Upper lobe of right lung (tissue), 1 donor: ENCODE data around the gene FAM204A. TPM values are rescaled to one million over a fixed set of nuclear protein-coding genes. Genes with fewer than 3 reads are reported as not detected.

Experiments
- ATAC-seq: fragments of 200-7000 bp; cut with Tn5 transposase; one replicate; pipeline ENCODE4 v1.9.1; 2020; ENCODE audit warnings: mild to moderate bottlenecking, moderate library complexity
- DNase-seq: peaks from one replicate; pipeline ENCODE4 v3.0.0-alpha.2; 2020
- H3K27ac ChIP-seq: fragments of 200-600 bp; one replicate; pipeline ENCODE4 v1.8.0; 2022
- H3K27me3 ChIP-seq: fragments of 200-600 bp; one replicate; pipeline ENCODE4 v1.8.0; 2022; ENCODE audit warnings: mild to moderate bottlenecking
- H3K36me3 ChIP-seq: fragments of 200-600 bp; one replicate; pipeline ENCODE4 v1.8.0; 2022
- H3K4me1 ChIP-seq: fragments of 200-600 bp; one replicate; pipeline ENCODE4 v1.8.0; 2022
- H3K4me3 ChIP-seq: fragments of 200-600 bp; one replicate; pipeline ENCODE4 v1.8.0; 2022; ENCODE audit warnings: mild to moderate bottlenecking
- H3K9me3 ChIP-seq: fragments of 200-600 bp; one replicate; pipeline ENCODE4 v1.8.0; 2022
- intact Hi-C: fragments of 100-400 bp; cut with DNase I; formaldehyde crosslinking; loops from one replicate; pipeline ENCODE4 v1.11.0; 2022
- long read RNA-seq: library from polyadenylated mRNA; unstranded; transcript quantifications from one replicate; pipeline ENCODE4 v2.0.0, GENCODE V29; 2021
- total RNA-seq: library from RNA; stranded (reverse); fragmentation: NEBNext Ultra II Directional; extraction: Animal tissue kit (Norgen Biotek cat#: 25700); gene quantifications from one replicate; pipeline ENCODE4 v1.2.1, GENCODE V29; 2021
- TF ChIP-seq, protein P1 (sequence below): fragments of 200-600 bp; IDR thresholded peaks from one replicate; pipeline ENCODE4 v1.8.0; 2022; ENCODE audit warnings: antibody characterized with exemption
- donor health status: DM: no; HTN: yes; CAD: no; lungs with severe emphysema.

The FAM204A gene
- total RNA-seq: 51.0 TPM
- long read RNA-seq, full-length matches to known transcripts: 29 of 34 reads
- long read RNA-seq, partial matches to known transcripts: 1 of 34 reads
- long read RNA-seq, other reads (novel, unspliced or antisense): 4 of 34 reads

GRCh38 chr10:118341791-118342637 lies at the start of gene FAM204A:
Gene FAM204A (minus strand): TSS chr10:118342324. CDS start chr10:118336415, 5,909 bp downstream.
- intact Hi-C loops: no loop called here
- Histone ChIP-seq H3K4me3 (peak within 1 kb of the TSS; percentile 92), H3K4me1 (peaks cover 18% of the 10 kb centered on the region), H3K27ac (peak within 1 kb of the TSS; percentile 84), H3K27me3 (no peaks in the 10 kb centered on the region), H3K9me3 (no peaks in the 10 kb centered on the region), H3K36me3 (no peaks in the 10 kb centered on the region)
- TF ChIP-seq, protein P1, sequence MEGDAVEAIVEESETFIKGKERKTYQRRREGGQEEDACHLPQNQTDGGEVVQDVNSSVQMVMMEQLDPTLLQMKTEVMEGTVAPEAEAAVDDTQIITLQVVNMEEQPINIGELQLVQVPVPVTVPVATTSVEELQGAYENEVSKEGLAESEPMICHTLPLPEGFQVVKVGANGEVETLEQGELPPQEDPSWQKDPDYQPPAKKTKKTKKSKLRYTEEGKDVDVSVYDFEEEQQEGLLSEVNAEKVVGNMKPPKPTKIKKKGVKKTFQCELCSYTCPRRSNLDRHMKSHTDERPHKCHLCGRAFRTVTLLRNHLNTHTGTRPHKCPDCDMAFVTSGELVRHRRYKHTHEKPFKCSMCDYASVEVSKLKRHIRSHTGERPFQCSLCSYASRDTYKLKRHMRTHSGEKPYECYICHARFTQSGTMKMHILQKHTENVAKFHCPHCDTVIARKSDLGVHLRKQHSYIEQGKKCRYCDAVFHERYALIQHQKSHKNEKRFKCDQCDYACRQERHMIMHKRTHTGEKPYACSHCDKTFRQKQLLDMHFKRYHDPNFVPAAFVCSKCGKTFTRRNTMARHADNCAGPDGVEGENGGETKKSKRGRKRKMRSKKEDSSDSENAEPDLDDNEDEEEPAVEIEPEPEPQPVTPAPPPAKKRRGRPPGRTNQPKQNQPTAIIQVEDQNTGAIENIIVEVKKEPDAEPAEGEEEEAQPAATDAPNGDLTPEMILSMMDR: no peak
- peak; percentile 100 for ATAC-seq
- peak; percentile 95 for DNase-seq

- H3K27ac ChIP-seq: no peak overlapping the region
- no peak overlapping the region for H3K4me3 ChIP-seq
- no peaks in the 10 kb centered on the region for H3K36me3 ChIP-seq
- H3K4me1 ChIP-seq: no peaks in the 10 kb centered on the region
- TF ChIP-seq, protein P1: no peak
- H3K9me3 ChIP-seq: peaks cover 4% of the 10 kb centered on the region
- DNase-seq (no peak), ATAC-seq (peak; percentile 58)
- intact Hi-C loops: no loop called here
- H3K27me3 ChIP-seq: peaks cover 13% of the 10 kb centered on the region
Measured at GRCh38 chr10:118383699-118384098, 41.6 kb upstream of the FAM204A start.

GRCh38 chr10:118383063-118383689 lies 41.1 kb upstream of the FAM204A start:
- no peak overlapping the region for H3K4me3 ChIP-seq
- H3K36me3 ChIP-seq: no peaks in the 10 kb centered on the region
- DNase-seq (no peak), ATAC-seq (no peak)
- H3K27ac ChIP-seq: no peak overlapping the region
- intact Hi-C loops: no loop called here
- H3K9me3 ChIP-seq: no peaks in the 10 kb centered on the region
- no peaks in the 10 kb centered on the region for H3K4me1 ChIP-seq
- H3K27me3 ChIP-seq: peaks cover 9% of the 10 kb centered on the region
- TF ChIP-seq, protein P1: no peak

DNA sequence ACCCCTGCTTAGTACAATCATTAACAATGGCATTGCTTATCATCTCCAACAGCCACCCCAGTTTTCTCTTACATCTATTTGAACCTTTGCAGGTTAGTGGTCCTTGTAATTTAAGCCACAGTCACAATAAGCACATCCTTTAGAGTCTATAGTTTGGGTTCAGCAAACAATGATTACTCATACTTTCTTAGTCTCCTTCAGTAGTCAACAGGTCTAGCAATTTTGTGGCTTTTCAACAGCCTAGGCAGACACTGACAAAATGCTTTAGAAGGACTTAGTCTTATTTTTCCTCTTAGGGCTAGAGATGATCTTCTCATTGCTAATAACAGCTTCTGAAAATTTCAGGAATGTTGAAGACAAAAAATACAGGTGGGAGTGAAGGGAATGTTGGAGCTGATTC lies 32.3 kb upstream of the FAM204A start:
- no peak for ATAC-seq
- TF ChIP-seq, protein P1: no peak
- Histone ChIP-seq H3K4me1 (no peaks in the 10 kb centered on the region), H3K27me3 (no peaks in the 10 kb centered on the region), H3K4me3 (no peak overlapping the region), H3K9me3 (no peaks in the 10 kb centered on the region), H3K27ac (no peak overlapping the region), H3K36me3 (no peaks in the 10 kb centered on the region)
- intact Hi-C loops: no loop called here
- DNase-seq: no peak

DNA sequence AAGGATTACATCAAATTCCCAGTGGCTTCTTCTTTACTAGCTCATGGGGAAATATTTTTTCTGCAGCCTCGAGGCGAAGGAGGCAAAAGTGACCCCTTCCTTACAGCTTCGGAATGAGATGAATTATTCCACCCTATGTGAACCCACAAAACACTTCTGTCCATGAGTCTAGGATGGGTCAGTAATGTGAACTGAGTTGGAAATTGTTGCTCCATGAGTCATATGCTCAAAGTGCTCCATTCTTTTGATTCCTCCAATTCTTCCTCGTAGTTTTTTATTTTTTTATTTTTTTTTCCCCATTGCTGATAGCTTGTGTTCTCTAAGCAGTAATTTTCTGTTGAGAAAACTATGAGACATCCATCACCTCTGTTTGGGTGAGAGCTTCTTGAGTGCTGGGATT lies 31.7 kb upstream of the FAM204A start:
- Histone ChIP-seq H3K36me3 (no peaks in the 10 kb centered on the region), H3K4me1 (no peaks in the 10 kb centered on the region), H3K27me3 (no peaks in the 10 kb centered on the region), H3K4me3 (no peak overlapping the region), H3K9me3 (no peaks in the 10 kb centered on the region), H3K27ac (no peak overlapping the region)
- intact Hi-C loops: no loop called here
- no peak for DNase-seq
- ATAC-seq: no peak
- TF ChIP-seq, protein P1: no peak
